GM12878 (cell line): Measurements from ENCODE around the gene LCE2D. TPM values are rescaled to one million over a fixed set of nuclear protein-coding genes. Genes with fewer than 3 reads are reported as not detected.

Experiments used
- ATAC-seq: fragments of 200-7000 bp; cut with Tn5 transposase; 3 replicates; pipeline ENCODE4 v1.9.1; 2020; ENCODE audit warnings: mild to moderate bottlenecking, moderate library complexity
- BruUV-seq: library from RNA; stranded (reverse); fragments of 400-500 nt; replicated peaks from 2 replicates; lab custom pipeline; 2021; lab: Mats Ljungman, UMichigan
- CTCF ChIA-PET: fragments of 300-600 bp; sonication (Branson Sonifier 250); formaldehyde crosslinking; extraction: SDS; loops from one replicate; lab custom pipeline; 2021; ENCODE audit warnings: inconsistent platforms; lab: Yijun Ruan, JAX
- POLR2A ChIA-PET: fragments of 350-600 bp; formaldehyde crosslinking; extraction: SDS; loops from one replicate; lab custom pipeline; 2021; ENCODE audit warnings: inconsistent platforms; lab: Charles Lee
- RAD21 ChIA-PET: fragments of 300-600 bp; sonication (Branson Sonifier 250); formaldehyde crosslinking; loops from one replicate; lab custom pipeline; 2023; ENCODE audit warnings: antibody characterized with exemption; ENCODE audit not compliant: unreplicated experiment; lab: Charles Lee
- SMC1A ChIA-PET: fragments of 300-600 bp; sonication (Branson Sonifier 250); formaldehyde crosslinking; loops from one replicate; lab custom pipeline; 2023; ENCODE audit not compliant: unreplicated experiment, uncharacterized antibody; lab: Charles Lee
- DNase-seq: peaks from one replicate; pipeline ENCODE4 v3.0.0-alpha.2; 2011; ENCODE audit warnings: low read depth, low spot score
- FAIRE-seq: peaks from 3 replicates; lab custom pipeline; 2011; peaks lifted over from hg19 to GRCh38; lab: Jason Lieb, UNC
- H2AFZ ChIP-seq: 2 replicates; pipeline ENCODE4 v1.6.0; 2011; ENCODE audit warnings: low read depth, low read length, control low read depth; ENCODE audit not compliant: control insufficient read depth
- H3K27ac ChIP-seq: 2 replicates; pipeline ENCODE4 v1.5.1; 2011; ENCODE audit warnings: control low read depth; ENCODE audit not compliant: control insufficient read depth, insufficient read depth
- H3K27me3 ChIP-seq, 2 experiments: replicated peaks in 1 of 2; 2 replicates each; pipeline versions ENCODE4 v1.6.0 to v1.6.1; 2011; ENCODE audit warnings: low read length in 1 of 2; ENCODE audit not compliant: control insufficient read depth in 2 of 2, insufficient read depth in 2 of 2
- H3K36me3 ChIP-seq, 2 experiments: 2 replicates each; pipeline ENCODE4 v1.5.1; 2011; ENCODE audit warnings: low read length in 1 of 2; ENCODE audit not compliant: control insufficient read depth in 2 of 2, insufficient read depth in 2 of 2
- H3K4me1 ChIP-seq: 2 replicates; pipeline ENCODE4 v1.6.1; 2011; ENCODE audit warnings: mild to moderate bottlenecking, low read length, moderate library complexity, mixed read lengths; ENCODE audit not compliant: control insufficient read depth, insufficient read depth
- H3K4me2 ChIP-seq: 2 replicates; pipeline ENCODE4 v1.6.0; 2011; ENCODE audit warnings: control low read depth; ENCODE audit not compliant: control insufficient read depth, insufficient read depth
- H3K4me3 ChIP-seq: fragments of 200-600 bp; sonication (generic); 2 replicates; pipeline ENCODE4 v1.5.1; 2016
- H3K79me2 ChIP-seq: 2 replicates; pipeline ENCODE4 v1.6.0; 2011; ENCODE audit warnings: low read length; ENCODE audit not compliant: control insufficient read depth, insufficient read depth
- H3K9ac ChIP-seq: 2 replicates; pipeline ENCODE4 v1.8.0; 2011; ENCODE audit warnings: low read length, control low read depth, mixed read lengths; ENCODE audit not compliant: control insufficient read depth, insufficient read depth
- H3K9me3 ChIP-seq: replicated peaks from 3 replicates; pipeline ENCODE4 v1.5.1; 2011; ENCODE audit warnings: mild to moderate bottlenecking, low read length; ENCODE audit not compliant: control insufficient read depth, insufficient read depth
- H4K20me1 ChIP-seq: 2 replicates; pipeline ENCODE4 v1.6.0; 2011; ENCODE audit not compliant: control insufficient read depth, insufficient read depth
- ASH2L ChIP-seq: fragments of 300-600, 200-600 bp; sonication (generic); IDR thresholded peaks from 2 replicates; pipeline ENCODE4 v1.6.1; 2017; ENCODE audit warnings: low read depth, mild to moderate bottlenecking, borderline replicate concordance
- ATF7 ChIP-seq: fragments of 450-650 bp; IDR thresholded peaks from 2 replicates; pipeline ENCODE4 v1.6.1; 2016; ENCODE audit warnings: low read depth, mild to moderate bottlenecking
- BRCA1 ChIP-seq: IDR thresholded peaks from 2 replicates; pipeline ENCODE4 v1.6.1; 2011; ENCODE audit warnings: low read depth, low read length, improper control_type of control experiment
- CHD4 ChIP-seq: fragments of 200-600 bp; sonication (generic); IDR thresholded peaks from 2 replicates; pipeline ENCODE4 v1.6.1; 2016; ENCODE audit warnings: mild to moderate bottlenecking
- EP300 ChIP-seq, 2 experiments: fragments of 150-350 bp in 1 of 2; IDR thresholded peaks; 2 replicates each; pipeline ENCODE4 v1.6.1; 2011 to 2012; ENCODE audit warnings: low read depth in 2 of 2, low read length in 2 of 2, borderline replicate concordance in 1 of 2, improper control_type of control experiment in 1 of 2, inconsistent platforms in 1 of 2; ENCODE audit not compliant: control insufficient read depth in 1 of 2
- HDAC6 ChIP-seq: fragments of 200-600 bp; sonication (generic); IDR thresholded peaks from one replicate; pipeline ENCODE4 v1.8.0; 2017; ENCODE audit warnings: antibody characterized with exemption; ENCODE audit not compliant: unreplicated experiment
- IKZF1 ChIP-seq: fragments of 450-650 bp; conservative IDR thresholded peaks from 2 replicates; pipeline ENCODE4 v1.6.1; 2017; ENCODE audit warnings: antibody characterized with exemption, mild to moderate bottlenecking
- PBX3 ChIP-seq: IDR thresholded peaks from 2 replicates; pipeline ENCODE4 v1.6.1; 2011; ENCODE audit warnings: mild to moderate bottlenecking, low read depth, low read length, moderate library complexity; ENCODE audit not compliant: insufficient replicate concordance
- WGBS: methylation state at CpG from one replicate; pipeline ENCODE4 v1.1.6; 2016; ENCODE audit warnings: low lambda C conversion rate; ENCODE audit not compliant: insufficient replicate concordance, insufficient coverage; ENCODE audit errors: missing lambda C conversion rate; 5-methylcytosine and 5-hydroxymethylcytosine counted together
- in situ Hi-C: fragments of 300-500 bp; cut with MboI; formaldehyde crosslinking; loops from 9 replicates; pipeline ENCODE4 v1.14.3; 2018; ENCODE audit warnings: mixed read lengths
- intact Hi-C: fragments of 100-400 bp; cut with micrococcal nuclease; formaldehyde crosslinking; loops from one replicate; pipeline ENCODE4 v1.14.2; 2022; ENCODE audit not compliant: unreplicated experiment
- polyA plus RNA-seq, 11 experiments: library from polyadenylated mRNA; depleted of rRNA in 4 of 11; unstranded in 6 of 11; stranded (reverse) in 5 of 11; fragments of >200 nt; fragmentation: Nextera tagmentation in 4 of 11; fragmentation: Illumina TruSeq in 1 of 11; extraction: Ambion mirVana in 4 of 11; extraction: Trizol in 1 of 11; gene quantifications; 1 replicate in 1 of 11; 2 replicates in 10 of 11; pipeline versions ENCODE4 v1.2.1 to v1.2.3, GENCODE V29; 2011 to 2016; ENCODE audit warnings: inconsistent platforms in 2 of 11, missing spikeins in 2 of 11, low read depth in 1 of 11
- total RNA-seq, 4 experiments: library from RNA; depleted of rRNA in 3 of 4; stranded (reverse); fragments of >200 nt in 3 of 4; fragmentation: Illumina TruSeq in 1 of 4; extraction: Trizol in 1 of 4; gene quantifications; 2 replicates each; pipeline versions ENCODE4 v1.2.1 to v1.2.3, GENCODE V29; 2013 to 2021
- TF ChIP-seq, protein P1 (sequence below): fragments of 450-650 bp; IDR thresholded peaks from 2 replicates; pipeline ENCODE4 v1.6.1; 2018; ENCODE audit warnings: borderline replicate concordance, mild to moderate bottlenecking; ENCODE audit not compliant: partially characterized antibody
- TF ChIP-seq, protein P2 (sequence below): fragments of 450-650 bp; IDR thresholded peaks from 2 replicates; pipeline ENCODE4 v1.6.1; 2017; ENCODE audit warnings: borderline replicate concordance
- TF ChIP-seq, protein P3 (sequence below): fragments of 450-650 bp; IDR thresholded peaks from 2 replicates; pipeline ENCODE4 v1.6.1; 2017; ENCODE audit warnings: mild to moderate bottlenecking, moderate library complexity

The LCE2D gene
- total and polyA plus RNA-seq, 10 of the 15 experiments (the other 5 are each of a cell fraction or from before 2014, with no cell fraction given), result not detected

- Histone ChIP-seq H3K79me2 (no peaks in the 10 kb centered on the region), H3K27me3 (peaks cover 0 to 9% of the 10 kb centered on the region in 2 experiments; a peak in 2 of 4 replicates), H3K4me2 (no peak overlapping the region), H4K20me1 (no peaks in the 10 kb centered on the region), H3K4me3 (no peak overlapping the region), H2AFZ (no peak overlapping the region), H3K27ac (no peak overlapping the region), H3K9me3 (no peaks in the 10 kb centered on the region), H3K36me3 (no peaks in the 10 kb centered on the region), H3K9ac (no peak overlapping the region), H3K4me1 (no peaks in the 10 kb centered on the region)
- CTCF ChIA-PET, result interaction anchor here (1.6 to 5.4 kb wide), 2 partner anchors 10 to 269 kb away, joined by 3 to 25 read pairs; no protein-coding TSS in a partner anchor
- SMC1A ChIA-PET, result interaction anchor here (1.2 to 1.6 kb wide), 2 partner anchors 12 to 564 kb away, joined by 3 read pairs; no protein-coding TSS in a partner anchor
- no peak for ATAC-seq
- RAD21 ChIA-PET, result no interaction called here
- TF ChIP-seq PBX3 (no peak), ASH2L (no peak), EP300 (IDR thresholded peaks at IDR 0.05; ENCODE audit: borderline replicate concordance in 1 of 2, control insufficient read depth in 1 of 2, low read depth in 2 of 2, low read length in 2 of 2) (no peak), ATF7 (no peak), BRCA1 (no peak), IKZF1 (no peak), CHD4 (no peak), HDAC6 (no peak)
- TF ChIP-seq, protein P1, sequence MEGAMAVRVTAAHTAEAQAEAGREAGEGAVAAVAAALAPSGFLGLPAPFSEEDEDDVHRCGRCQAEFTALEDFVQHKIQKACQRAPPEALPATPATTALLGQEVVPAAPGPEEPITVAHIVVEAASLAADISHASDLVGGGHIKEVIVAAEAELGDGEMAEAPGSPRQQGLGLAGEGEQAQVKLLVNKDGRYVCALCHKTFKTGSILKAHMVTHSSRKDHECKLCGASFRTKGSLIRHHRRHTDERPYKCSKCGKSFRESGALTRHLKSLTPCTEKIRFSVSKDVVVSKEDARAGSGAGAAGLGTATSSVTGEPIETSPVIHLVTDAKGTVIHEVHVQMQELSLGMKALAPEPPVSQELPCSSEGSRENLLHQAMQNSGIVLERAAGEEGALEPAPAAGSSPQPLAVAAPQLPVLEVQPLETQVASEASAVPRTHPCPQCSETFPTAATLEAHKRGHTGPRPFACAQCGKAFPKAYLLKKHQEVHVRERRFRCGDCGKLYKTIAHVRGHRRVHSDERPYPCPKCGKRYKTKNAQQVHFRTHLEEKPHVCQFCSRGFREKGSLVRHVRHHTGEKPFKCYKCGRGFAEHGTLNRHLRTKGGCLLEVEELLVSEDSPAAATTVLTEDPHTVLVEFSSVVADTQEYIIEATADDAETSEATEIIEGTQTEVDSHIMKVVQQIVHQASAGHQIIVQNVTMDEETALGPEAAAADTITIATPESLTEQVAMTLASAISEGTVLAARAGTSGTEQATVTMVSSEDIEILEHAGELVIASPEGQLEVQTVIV, result no peak
- TF ChIP-seq, protein P2, sequence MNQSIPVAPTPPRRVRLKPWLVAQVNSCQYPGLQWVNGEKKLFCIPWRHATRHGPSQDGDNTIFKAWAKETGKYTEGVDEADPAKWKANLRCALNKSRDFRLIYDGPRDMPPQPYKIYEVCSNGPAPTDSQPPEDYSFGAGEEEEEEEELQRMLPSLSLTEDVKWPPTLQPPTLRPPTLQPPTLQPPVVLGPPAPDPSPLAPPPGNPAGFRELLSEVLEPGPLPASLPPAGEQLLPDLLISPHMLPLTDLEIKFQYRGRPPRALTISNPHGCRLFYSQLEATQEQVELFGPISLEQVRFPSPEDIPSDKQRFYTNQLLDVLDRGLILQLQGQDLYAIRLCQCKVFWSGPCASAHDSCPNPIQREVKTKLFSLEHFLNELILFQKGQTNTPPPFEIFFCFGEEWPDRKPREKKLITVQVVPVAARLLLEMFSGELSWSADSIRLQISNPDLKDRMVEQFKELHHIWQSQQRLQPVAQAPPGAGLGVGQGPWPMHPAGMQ, result no peak
- TF ChIP-seq, protein P3, sequence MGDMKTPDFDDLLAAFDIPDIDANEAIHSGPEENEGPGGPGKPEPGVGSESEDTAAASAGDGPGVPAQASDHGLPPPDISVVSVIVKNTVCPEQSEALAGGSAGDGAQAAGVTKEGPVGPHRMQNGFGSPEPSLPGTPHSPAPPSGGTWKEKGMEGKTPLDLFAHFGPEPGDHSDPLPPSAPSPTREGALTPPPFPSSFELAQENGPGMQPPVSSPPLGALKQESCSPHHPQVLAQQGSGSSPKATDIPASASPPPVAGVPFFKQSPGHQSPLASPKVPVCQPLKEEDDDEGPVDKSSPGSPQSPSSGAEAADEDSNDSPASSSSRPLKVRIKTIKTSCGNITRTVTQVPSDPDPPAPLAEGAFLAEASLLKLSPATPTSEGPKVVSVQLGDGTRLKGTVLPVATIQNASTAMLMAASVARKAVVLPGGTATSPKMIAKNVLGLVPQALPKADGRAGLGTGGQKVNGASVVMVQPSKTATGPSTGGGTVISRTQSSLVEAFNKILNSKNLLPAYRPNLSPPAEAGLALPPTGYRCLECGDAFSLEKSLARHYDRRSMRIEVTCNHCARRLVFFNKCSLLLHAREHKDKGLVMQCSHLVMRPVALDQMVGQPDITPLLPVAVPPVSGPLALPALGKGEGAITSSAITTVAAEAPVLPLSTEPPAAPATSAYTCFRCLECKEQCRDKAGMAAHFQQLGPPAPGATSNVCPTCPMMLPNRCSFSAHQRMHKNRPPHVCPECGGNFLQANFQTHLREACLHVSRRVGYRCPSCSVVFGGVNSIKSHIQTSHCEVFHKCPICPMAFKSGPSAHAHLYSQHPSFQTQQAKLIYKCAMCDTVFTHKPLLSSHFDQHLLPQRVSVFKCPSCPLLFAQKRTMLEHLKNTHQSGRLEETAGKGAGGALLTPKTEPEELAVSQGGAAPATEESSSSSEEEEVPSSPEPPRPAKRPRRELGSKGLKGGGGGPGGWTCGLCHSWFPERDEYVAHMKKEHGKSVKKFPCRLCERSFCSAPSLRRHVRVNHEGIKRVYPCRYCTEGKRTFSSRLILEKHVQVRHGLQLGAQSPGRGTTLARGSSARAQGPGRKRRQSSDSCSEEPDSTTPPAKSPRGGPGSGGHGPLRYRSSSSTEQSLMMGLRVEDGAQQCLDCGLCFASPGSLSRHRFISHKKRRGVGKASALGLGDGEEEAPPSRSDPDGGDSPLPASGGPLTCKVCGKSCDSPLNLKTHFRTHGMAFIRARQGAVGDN, result no peak
- in situ Hi-C loops, result loop anchor here (5.0 to 10.0 kb wide), 2 partner anchors 270 to 567 kb away; no protein-coding TSS in a partner anchor
- POLR2A ChIA-PET, result no interaction called here
- FAIRE-seq, result no peak
- DNase-seq, result no peak
- 17% methylated on average over 4 of the region's 4 CpGs for WGBS
- intact Hi-C loops, result loop anchor here (10.0 kb wide), 1 partner anchor 537 kb away; no protein-coding TSS in a partner anchor
- BruUV-seq, result no TSS peak
Measured at GRCh38 chr1:152657677-152658076, 5.5 kb upstream of the LCE2D start.
